ENCODE measurements around the gene YWHAE.
"Not testable (repeated sequence)": the region's sequence is repeated elsewhere in the genome, so short reads cannot be mapped to it uniquely, and the experiment has no call there.

YWHAE gene

DNA sequence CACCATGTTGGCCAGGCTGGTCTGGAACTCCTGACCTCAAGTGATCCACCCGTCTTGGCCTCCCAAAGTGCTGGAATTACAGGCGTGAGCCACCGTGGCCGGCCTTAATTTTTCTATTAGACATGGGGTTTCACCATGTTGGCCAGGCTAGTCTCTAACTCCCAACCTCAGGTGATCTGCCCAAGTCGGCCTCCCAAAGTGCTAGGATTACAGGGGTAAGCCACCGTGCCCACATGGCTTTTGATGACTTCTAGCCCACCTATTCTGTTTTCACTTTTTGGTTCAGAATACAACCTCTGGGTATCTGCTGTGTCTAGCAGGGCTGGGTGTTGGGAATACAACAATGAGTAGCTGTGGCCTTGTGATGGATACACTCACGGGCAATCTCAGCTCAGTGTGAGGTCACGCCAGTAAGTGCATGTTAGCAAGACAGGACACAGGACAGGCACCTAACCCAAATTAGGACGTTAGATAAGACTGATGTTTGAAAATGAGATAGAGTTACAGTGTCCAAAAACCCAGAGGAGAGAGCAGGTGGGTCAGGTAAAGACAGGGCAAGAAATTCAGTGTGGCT lies 14.1 kb upstream of the YWHAE start:
- DNase-seq (ENCODE audit: low spot score) = no peak
- TF ChIP-seq, protein P1, sequence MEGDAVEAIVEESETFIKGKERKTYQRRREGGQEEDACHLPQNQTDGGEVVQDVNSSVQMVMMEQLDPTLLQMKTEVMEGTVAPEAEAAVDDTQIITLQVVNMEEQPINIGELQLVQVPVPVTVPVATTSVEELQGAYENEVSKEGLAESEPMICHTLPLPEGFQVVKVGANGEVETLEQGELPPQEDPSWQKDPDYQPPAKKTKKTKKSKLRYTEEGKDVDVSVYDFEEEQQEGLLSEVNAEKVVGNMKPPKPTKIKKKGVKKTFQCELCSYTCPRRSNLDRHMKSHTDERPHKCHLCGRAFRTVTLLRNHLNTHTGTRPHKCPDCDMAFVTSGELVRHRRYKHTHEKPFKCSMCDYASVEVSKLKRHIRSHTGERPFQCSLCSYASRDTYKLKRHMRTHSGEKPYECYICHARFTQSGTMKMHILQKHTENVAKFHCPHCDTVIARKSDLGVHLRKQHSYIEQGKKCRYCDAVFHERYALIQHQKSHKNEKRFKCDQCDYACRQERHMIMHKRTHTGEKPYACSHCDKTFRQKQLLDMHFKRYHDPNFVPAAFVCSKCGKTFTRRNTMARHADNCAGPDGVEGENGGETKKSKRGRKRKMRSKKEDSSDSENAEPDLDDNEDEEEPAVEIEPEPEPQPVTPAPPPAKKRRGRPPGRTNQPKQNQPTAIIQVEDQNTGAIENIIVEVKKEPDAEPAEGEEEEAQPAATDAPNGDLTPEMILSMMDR (IDR thresholded peaks at IDR 0.05; ENCODE audit: extremely low read depth, insufficient read depth, missing control alignments) = no peak
- in situ Hi-C loops (cut with MboI; ENCODE audit: low pct_unique_long_range_greater_than_20kb, low sequenced_read_pairs, unreplicated experiment) = no loop called here

DNA sequence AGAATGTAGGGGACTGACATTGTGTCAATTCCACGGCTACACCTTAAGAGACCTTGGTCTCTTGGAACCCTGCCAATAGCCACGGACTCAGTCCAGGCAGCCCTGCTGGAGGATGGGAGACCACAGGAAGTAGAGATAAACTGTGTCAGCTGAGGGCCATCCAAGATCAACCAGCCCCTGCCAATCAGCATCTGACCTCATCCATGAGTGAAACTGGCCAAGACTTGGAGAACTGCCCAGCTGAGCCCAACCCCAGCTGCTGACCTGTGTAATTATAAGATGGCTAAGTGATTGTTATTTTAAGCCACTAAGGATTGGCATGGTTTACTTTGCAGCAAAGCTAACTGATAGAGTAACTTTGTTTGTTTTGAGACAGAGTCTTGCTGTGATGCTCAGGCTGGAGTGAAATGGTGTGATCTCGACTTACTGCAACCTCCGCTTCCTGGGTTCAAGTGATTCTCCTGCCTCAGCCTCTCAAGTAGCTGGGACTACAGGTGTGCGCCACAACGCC lies 13.3 kb upstream of the YWHAE start:
- in situ Hi-C loops (cut with MboI; ENCODE audit: low pct_unique_long_range_greater_than_20kb, low sequenced_read_pairs, unreplicated experiment) = no loop called here
- TF ChIP-seq, protein P1 (IDR thresholded peaks at IDR 0.05; ENCODE audit: extremely low read depth, insufficient read depth, missing control alignments) = no peak
- no peak for DNase-seq (ENCODE audit: low spot score)

DNA sequence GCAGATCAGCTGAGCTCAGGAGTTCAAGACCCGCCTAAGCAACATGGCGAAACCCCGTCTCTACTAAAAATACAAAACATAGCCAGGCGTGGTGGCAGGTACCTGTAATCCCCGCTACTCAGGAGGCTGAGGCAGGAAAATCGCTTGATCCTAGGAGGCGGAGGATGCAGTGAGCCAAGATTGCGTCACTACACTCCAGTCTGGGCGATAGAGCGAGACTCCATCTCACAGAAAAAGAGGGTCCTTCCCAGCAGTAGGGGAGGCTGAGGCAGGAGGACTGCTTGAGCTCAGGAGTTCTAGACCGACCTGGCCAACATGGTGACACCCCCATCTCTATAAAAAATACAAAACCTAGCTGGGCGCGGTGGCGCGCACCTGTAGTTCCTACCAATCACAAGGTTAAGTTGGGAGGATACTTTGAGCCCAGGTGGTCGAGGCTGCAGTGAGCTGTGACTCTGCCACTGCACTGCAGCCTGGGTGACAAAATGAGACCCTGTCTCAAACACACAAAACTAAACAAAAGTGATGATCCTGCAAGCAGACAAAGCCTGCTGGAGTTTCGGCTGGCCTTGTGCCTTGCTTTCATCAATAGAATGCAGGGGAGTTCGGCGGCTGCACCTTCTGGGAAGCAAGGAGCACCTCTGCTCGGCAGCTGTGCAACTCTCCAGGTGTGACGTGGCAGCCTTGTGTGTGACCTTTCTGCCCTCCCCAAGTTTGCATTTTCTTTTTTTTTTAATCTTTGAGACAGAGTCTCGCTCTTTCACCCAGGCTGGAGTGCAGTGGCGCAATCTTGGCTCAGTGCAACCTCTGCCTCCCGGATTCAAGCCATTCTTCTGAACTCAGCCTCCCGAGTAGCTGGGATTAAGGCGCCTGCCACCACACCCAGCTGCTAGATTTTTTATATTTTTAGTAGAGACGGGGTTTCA lies 12.4 kb upstream of the YWHAE start:
- TF ChIP-seq, protein P1 (IDR thresholded peaks at IDR 0.05; ENCODE audit: extremely low read depth, insufficient read depth, missing control alignments) = no peak
- in situ Hi-C loops (cut with MboI; ENCODE audit: low pct_unique_long_range_greater_than_20kb, low sequenced_read_pairs, unreplicated experiment) = no loop called here
- DNase-seq (ENCODE audit: low spot score) = no peak

DNA sequence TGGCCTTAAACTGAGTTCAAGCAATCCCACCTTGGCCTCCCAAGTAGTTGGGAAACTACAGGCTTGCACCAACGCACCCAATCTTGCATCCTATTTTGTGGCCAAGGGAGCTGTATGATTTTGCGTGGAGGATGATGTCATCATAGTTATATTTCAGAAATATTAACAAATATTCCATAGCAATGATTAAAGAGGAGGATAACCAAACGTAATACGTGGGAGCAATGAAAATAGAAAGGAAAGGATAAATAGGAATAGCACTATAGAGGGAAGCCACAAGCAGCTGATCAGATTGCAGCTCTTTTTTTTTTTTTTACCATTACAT lies 2.2 kb upstream of the YWHAE start:
- TF ChIP-seq, protein P1 (IDR thresholded peaks at IDR 0.05; ENCODE audit: extremely low read depth, insufficient read depth, missing control alignments) = no peak
- in situ Hi-C loops (cut with MboI; ENCODE audit: low pct_unique_long_range_greater_than_20kb, low sequenced_read_pairs, unreplicated experiment) = no loop called here
- DNase-seq (ENCODE audit: low spot score) = no peak

DNA sequence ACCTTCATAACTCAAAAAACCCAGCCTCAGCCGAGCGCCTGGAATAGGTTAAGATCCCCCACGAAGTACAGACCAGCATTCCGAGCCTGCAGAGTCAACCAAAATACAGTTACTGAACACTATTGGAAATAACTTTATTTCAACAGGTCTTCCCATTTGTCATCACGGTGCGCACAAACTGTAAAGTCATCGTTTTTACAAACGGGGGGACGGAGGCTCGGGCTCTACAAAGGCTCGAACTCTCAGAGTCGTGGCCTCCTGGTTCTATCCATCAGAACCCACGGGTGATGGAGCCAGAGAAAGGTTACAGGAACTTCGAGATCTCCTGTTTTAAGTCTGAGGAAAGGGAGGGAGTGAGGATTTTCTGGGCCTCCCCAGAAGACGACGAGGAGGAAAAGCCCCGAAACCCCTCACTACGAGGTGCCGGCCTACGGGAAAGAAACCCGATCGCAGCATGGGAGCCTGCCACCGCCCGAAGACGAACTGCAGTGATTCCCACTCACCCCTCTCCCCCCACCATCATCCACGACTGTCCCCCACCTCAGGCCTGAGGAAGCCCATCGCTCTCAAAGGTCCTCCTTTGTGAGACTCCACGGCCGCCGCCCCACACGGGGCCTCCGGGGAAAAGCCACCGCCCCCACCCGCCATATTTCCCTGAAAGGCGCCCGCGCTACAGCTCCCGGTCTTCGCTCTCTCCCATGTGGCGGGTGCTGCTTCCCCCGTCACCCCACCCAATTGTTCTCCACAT lies 917 bp downstream of the YWHAE start:
- TF ChIP-seq, protein P1 (IDR thresholded peaks at IDR 0.05; ENCODE audit: extremely low read depth, insufficient read depth, missing control alignments) = no peak
- in situ Hi-C loops (cut with MboI; ENCODE audit: low pct_unique_long_range_greater_than_20kb, low sequenced_read_pairs, unreplicated experiment) = no loop called here
- no peak for DNase-seq (ENCODE audit: low spot score)

DNA sequence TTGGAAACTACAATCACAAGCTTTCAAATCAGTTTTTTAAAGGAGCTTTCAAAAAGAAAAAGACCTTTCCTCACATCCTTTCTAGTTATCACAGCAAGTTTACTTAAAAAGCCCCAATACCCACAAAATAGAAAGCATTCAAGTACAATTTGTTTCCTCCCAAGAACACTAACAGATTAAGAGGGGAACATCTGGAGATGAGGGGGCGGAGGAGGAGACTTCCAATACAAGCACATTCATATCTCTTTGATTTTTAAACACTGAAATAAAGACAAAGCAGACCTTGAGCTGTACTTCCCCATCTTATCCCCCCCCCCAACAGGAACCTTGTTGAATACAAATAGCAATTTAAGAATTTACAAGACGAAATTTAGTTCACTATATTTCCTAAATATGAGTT lies 2.0 kb downstream of the YWHAE start:
- no peak for DNase-seq (ENCODE audit: low spot score)
- in situ Hi-C loops (cut with MboI; ENCODE audit: low pct_unique_long_range_greater_than_20kb, low sequenced_read_pairs, unreplicated experiment) = no loop called here
- TF ChIP-seq, protein P1 (IDR thresholded peaks at IDR 0.05; ENCODE audit: extremely low read depth, insufficient read depth, missing control alignments) = no peak

DNA sequence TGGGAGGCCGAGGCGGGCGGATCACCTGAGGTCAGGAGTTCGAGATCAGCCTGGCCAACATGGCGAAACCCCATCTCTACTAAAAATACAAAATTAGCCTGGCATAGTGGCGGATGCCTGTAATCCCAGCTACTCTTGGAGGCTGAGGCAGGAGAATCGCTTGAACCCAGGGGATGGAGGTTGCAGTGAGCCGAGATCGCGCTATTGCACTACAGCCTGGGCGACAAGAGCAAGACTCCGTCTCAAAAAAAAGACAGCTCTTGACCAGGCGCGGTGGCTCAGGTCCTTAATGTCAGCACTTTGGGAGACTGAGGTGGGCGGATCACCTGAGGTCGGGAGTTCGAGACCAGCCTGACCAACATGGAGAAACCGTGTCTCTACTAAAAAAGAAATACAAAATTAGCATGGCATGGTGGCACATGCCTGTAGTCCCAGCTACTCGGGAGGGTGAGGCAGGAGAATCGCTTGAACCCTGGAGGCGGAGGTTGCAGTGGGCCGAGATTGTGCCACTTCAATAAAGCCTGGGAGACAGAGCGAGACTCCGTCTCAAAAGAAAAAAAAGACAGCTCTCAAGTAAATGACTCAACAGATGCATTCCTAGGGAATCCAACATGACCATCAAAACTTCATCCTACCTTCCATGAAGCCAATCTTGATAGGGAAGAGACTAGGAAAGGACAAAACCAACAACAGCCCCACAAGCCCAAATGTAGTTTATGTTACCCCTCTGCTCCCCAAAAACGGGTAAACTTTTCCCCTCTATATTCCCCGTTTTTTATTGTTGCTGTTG lies 4.0 kb downstream of the YWHAE start:
- DNase-seq (ENCODE audit: low spot score); in situ Hi-C loops (cut with MboI; ENCODE audit: low pct_unique_long_range_greater_than_20kb, low sequenced_read_pairs, unreplicated experiment): not testable (repeated sequence)
